NCI-H446 treated with DMSO at 0.1 percent for 48 hours (cell line): ENCODE results near the gene PTX4.

ENCODE experiments used
- DNase-seq: peaks from one replicate; lab custom pipeline; 2025; lab: John Stamatoyannopoulos, UW

Gene PTX4

DNA sequence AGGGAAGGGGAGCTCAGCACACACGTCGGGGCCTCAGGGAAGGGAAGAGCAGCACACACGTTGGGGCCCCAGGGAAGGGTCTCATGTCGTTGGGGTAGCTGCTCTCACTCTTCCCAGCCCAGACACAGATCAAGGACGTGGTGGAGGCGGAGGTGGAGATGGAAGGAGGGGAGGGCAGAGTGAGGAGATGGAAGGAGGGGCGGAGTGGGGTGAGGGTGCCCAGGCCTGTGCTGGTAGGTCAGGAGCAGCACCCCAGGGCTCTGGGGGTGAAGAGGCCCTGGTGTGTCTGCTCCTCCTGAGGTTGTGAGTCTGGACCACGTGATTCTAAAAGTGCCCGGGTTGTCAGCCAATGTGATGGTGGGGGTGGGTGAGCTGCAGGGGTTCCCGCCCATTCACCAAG is 28.8 kb downstream of the PTX4 start:
- no peak for DNase-seq

GRCh38 chr16:1458977-1459341 is 29.8 kb downstream of the PTX4 start:
- DNase-seq, result no peak

GRCh38 chr16:1458336-1458976 is 30.3 kb downstream of the PTX4 start:
- no peak for DNase-seq

DNA sequence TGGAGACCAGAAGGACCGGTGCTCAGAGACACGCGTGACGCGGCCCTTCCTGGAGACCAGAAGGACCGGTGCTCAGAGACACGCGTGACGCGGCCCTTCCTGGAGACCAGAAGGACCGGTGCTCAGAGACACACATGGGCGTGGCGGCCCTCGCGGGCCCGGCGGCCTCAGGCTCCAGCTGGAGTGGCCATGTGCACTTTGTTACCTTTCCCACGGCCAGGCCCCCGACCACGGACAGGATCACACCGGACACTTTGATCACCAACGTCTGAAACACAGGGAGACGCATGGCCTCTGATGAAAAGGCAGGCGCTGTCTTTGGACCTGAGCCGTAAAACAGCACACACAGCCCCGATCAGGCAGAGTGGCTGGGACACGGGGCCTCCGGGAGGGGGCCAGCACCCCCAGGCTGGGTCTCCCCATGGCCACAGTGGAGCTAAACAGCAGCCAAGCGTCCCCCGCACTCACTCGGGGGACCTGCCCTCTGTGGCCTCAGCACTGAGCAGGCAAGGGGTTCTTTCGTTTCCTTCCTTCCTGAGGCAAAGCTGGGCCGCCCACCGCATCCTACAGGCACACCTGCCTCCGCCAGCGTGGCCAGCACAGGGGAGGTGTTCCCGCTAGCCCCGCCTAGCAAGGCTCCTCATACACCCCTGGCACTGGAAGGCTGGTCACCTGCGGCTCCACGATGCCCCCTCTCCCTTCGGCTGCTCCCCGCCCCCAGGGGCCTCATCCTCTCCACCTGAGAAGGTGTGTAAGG is 31.1 kb downstream of the PTX4 start:
- DNase-seq, result no peak

DNA sequence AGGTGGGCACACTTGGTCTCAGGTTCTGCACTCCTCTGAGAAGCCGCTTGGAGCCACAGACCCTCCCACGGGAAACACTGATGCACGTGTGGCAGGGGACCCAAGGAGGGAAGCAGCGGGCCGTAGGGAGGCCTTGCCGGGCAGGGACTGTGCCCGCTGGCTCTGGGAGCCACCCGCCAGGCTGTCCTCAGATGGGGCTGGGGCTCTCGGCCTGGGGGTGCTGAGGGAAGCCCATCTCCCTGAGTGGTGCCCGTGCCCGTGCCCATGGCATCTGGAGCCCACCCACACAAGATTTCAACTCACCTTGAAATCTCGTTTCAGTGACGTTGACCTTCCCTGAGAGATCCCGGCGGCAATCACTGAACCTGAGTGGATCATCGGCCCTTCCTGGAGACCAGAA is 31.8 kb downstream of the PTX4 start:
- DNase-seq, result no peak

DNA sequence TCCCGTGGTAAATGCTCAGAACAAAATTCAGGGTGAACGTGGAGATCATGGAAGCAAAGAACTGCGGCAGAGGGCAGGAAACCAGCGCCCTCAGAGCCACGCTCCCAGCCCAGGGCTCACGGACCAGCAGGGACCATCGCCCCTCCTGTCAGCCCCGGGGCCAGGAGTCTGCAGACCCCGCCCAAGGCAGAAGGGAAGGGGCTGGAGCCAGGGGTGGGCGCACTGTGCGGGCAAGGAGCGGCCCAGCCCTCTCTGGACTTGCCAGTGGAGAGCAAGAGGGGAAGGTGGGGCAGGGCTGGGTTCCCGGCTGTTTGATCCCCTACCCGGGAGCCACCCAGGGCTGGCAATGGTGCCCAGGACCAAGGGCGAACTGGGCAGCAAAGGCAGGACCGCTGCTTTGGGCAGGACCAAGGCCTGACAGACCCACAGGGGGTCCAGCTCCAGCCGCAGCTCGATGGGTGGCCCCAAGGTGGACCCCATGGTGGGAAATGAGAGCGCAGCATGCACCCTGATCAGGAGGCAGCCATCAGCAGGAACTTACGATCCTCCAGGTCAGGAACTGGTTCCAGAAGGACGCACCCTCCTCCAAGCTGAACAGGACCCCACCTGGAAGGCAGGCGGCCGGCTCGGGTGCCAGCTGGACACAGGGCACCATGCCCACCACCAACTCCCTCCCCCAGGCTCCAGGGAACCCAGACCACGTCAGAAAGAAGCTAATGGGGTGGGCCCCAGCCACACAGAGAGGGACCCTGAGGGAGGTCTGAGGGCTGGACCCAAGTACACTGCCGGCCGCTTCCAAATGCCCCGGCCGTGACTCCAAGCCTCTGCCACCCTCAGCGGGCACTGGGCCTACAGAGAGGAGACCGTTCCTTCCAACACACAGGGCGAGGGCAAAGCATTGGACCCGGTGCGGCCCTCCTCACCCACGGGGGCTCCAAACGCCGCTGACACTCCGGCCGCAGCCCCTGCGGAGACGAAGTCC is 33.3 kb downstream of the PTX4 start:
- DNase-seq, result no peak

DNA sequence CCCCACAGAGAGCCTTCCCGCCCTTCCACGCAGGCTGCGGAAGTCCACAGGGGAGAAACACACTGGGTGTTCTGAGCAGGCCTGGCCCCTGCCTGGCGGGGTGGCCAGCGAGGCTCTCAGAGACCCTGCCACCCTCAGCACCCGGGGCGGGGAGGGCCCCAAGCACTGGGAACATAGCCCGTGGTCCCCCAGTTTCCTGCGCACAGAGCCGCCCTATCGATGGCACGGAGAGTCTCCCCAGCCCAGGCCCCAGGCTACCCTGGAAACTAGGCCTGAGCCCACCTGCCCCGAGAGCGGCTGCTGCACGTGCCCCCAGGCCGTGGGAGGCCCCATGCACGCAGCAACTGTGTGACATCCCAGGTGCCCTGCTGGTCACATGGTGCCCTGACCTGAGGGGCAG is 34.2 kb downstream of the PTX4 start:
- DNase-seq, result no peak

DNA sequence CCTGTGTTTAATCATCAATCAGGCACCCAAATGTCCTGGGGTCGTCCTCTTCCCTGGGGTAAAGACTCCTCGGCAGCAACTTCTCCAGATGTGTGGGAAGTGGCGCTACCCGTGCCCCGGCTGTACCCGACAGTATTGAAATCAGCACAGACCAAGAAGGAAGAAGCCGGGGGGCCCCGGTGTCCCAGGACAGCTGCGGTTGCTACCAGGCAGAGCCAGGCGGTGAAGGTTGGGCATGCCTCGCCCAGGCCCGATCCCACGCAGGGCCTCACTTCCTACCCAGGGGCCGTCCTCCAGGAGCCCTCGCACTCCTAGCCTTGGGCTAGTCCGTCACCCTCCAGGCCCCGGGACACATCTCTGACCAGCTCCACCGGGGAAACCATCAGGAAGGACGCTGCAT is 35.4 kb downstream of the PTX4 start:
- DNase-seq, result no peak

- no peak for DNase-seq
Measured at GRCh38 chr16:1452530-1452929, 36.2 kb downstream of the PTX4 start.

DNA sequence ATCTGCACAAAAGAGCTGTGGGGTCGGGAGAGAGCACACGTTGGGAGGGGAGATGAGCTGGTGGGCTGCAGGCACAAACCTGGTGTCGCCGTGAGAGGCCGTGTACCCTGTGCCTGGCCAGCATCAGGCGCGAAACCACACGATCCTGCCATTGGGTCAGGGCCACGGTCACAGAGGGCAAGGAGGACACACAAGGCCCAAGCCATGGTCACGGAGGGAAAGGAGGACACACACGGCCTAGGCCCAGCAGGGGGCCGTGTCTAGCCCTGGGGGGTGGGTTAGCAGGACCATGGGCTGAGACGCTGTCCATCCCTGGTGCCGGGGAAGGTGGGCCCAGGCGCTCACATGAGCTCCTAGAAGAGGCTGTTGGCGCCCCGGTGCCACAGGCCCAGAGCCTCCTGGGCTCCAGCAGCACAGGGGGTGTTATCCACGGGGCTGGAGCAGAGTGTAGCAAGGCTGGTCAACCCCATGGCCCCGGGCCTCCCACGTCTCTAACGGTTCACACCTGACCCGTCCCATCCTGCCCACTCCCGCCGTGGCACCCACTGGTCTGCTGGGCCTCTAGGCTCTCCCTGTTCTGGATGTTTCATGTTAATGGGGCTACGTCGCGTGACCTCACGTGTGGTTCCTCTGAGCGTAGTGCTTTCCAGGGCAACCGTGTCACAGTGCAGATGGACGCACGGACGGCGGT is 36.9 kb downstream of the PTX4 start:
- no peak for DNase-seq

DNA sequence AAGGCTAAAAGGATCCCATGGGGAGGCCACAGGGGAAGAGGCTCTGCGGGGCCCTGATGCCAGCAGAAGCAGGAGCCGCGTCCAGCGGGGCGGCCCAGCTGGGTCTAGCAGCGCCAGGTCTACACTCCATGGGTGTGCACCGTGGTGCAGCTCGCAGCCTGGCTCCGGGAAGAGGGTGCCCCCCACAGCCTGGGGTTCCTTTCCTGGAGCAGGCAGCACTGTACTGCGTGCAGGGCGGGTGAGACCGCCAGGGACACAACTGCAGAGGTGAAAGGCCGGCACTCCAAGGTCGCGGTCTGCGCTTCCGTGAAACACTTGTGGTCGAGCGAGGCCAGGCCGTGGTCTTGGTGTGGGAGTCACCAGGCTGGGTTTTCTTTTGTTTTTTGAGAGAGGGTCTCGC is 37.9 kb downstream of the PTX4 start:
- no peak for DNase-seq

DNA sequence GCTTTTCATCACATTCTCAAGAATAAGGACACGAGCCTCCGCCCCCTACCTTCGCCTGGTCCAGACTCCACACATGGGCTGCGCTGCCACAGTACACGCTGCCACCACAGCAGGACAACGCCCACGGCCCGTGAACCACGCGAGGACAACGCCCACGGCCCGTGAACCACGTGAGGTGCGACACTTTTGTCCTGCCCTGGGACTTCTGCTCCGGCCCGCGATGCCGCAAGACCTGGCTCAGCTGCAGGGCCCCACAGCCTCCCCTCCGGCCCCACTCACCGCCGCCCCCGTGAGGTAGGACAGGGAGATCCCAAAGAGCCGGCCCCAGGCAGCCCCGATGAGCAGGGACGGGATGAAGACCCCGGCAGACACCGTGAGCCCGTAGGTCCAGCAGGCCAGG is 38.5 kb downstream of the PTX4 start:
- no peak for DNase-seq

GRCh38 chr16:1449201-1449788 is 39.4 kb downstream of the PTX4 start:
- DNase-seq, result no peak

DNA sequence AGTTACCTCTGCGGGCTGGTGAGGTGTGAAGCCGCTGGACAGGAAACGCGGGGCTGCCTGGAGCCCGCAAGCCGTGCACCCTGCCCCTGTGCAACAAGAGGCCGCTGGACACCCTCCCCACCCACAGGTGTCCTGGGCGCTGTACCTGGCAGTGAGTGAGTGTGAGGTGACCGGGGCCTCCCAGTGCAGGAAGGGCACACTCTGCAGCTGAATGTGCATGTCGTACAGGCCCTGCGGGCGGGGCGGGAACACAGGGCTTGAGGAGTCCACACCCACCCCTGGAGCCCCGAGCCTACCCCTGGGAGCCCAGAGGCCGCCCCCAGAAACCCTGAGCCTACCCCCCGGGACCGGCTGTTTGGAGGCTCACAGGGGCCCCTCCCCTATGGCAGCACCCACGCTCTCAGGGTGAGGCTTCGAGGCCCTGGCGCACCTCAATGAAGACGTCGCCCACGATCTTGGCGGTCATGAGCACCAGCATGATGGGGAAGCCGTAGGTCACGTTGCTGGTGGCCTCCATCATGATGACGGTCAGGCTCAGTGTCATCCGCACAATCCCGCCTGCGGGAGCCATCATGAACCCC is 40.1 kb downstream of the PTX4 start:
- no peak for DNase-seq

- DNase-seq, result no peak
Measured at GRCh38 chr16:1447965-1448364, 40.8 kb downstream of the PTX4 start.

- no peak for DNase-seq
Measured at GRCh38 chr16:1446296-1447080, 42.3 kb downstream of the PTX4 start.

DNA sequence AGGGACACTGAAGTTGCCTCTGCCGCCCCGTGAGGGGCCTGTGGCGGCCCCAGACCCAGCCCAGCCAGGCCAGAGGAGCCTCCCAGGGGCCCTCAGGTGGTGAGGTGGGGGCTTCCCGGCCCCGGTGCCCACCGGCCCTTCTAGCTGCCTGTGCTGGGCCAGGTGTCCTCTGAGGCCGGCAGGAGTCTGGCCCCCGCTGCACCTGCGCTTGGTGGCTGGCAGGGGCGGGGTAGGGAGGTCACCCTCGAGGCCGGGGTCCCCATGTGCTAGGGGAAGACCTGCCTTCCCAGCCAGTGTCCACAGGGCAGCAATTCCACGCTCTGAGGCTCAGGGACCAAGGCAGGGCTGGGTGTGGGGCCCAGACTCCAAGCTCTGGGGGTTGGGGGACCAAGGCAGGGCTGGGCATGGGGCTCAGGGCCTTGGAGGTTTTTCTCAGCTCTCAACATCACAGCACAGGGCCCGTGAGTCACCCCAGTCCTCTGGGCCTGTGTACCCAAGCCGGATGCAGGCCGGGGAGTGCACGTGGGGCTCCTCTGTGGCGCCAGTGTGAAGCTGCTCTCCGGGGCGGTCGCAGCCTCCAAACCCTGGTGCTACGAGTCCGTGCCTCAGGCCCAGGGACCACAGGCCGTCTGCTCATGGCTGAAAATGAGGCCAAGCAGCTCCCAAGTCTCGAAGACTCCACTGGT is 43.1 kb downstream of the PTX4 start:
- DNase-seq, result no peak

DNA sequence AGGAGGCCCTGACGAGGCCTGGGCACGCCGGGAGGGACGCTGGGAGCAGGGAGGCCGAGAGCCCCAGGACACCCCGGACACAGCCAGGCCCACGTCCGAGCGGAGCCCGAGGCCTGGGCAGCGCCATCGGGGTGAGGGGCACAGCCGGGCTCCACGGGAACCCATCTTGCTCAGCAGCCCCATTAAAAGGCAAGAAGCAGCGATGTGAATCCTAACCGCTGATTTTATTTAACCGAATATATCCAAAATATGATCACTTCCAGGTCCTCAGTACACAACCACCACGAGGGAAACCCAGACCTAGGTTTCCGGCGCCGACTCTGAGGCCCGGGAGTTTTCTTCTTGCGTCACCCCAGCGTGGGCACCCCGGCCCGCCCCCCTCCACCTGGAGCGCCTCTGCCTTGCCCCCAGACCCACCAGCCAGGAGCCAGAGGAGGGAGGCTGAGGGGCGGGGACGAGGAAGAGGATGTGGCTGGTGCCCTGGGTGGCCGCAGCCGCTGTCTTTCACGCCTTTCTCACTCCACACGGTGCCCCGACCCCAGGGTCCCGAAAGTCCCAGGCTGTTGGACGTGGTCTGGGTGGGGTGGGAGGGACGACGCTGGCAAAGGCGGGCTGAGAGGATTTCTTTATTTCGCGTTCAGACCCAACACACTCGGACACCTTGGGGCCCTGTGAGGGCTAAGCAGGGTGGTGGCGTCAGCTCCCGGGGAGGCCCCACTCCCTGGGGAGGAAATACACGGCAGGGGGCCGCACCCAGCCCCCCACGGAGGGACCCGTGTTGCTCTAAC is 43.8 kb downstream of the PTX4 start:
- no peak for DNase-seq
